HL-60 (cell line): ENCODE measurements around the gene AIPL1.

ENCODE experiments used
- DNase-seq, 2 experiments: peaks; one replicate each; pipeline ENCODE4 v3.0.0-alpha.2; 2010 to 2020; ENCODE audit warnings: low read depth in 1 of 2, low spot score in 1 of 2
- H3K27ac ChIP-seq: fragments of 250-450 bp; sonication (Bioruptor Pico); replicated peaks from 2 replicates; pipeline ENCODE4 v1.5.1; 2020; ENCODE audit warnings: mild to moderate bottlenecking, moderate library complexity
- H3K27me3 ChIP-seq: fragments of 250-450 bp; sonication (Bioruptor Pico); 2 replicates; pipeline ENCODE4 v1.5.1; 2021; ENCODE audit warnings: mild to moderate bottlenecking, moderate library complexity; ENCODE audit not compliant: insufficient read depth, poor library complexity, severe bottlenecking
- H3K4me3 ChIP-seq: replicated peaks from 2 replicates; pipeline ENCODE4 v1.5.1; 2011; ENCODE audit warnings: mild to moderate bottlenecking, control low read depth, low read length; ENCODE audit not compliant: insufficient read depth
- GABPA ChIP-seq: IDR thresholded peaks from 2 replicates; pipeline ENCODE4 v1.6.1; 2012; ENCODE audit warnings: low read depth
- POLR2AphosphoS5 ChIP-seq: IDR thresholded peaks from 2 replicates; pipeline ENCODE4 v1.6.1; 2012; ENCODE audit warnings: low read depth
- SPI1 ChIP-seq: IDR thresholded peaks from 2 replicates; pipeline ENCODE4 v1.6.1; 2012; ENCODE audit warnings: low read depth, mild to moderate bottlenecking, borderline replicate concordance
- TF ChIP-seq, protein P1 (sequence below): IDR thresholded peaks from 2 replicates; pipeline ENCODE4 v1.6.1; 2012; ENCODE audit warnings: low read depth; ENCODE audit not compliant: insufficient replicate concordance
- TF ChIP-seq, protein P2 (sequence below): IDR thresholded peaks from one replicate; pipeline ENCODE4 v1.5.1; 2011; ENCODE audit warnings: low read length, control low read depth, inconsistent platforms; ENCODE audit not compliant: insufficient read depth

Gene AIPL1

GRCh38 chr17:6377906-6378305 lies 57.0 kb downstream of the AIPL1 start:
- TF ChIP-seq POLR2AphosphoS5 (no peak), SPI1 (no peak), GABPA (no peak)
- TF ChIP-seq, protein P1, sequence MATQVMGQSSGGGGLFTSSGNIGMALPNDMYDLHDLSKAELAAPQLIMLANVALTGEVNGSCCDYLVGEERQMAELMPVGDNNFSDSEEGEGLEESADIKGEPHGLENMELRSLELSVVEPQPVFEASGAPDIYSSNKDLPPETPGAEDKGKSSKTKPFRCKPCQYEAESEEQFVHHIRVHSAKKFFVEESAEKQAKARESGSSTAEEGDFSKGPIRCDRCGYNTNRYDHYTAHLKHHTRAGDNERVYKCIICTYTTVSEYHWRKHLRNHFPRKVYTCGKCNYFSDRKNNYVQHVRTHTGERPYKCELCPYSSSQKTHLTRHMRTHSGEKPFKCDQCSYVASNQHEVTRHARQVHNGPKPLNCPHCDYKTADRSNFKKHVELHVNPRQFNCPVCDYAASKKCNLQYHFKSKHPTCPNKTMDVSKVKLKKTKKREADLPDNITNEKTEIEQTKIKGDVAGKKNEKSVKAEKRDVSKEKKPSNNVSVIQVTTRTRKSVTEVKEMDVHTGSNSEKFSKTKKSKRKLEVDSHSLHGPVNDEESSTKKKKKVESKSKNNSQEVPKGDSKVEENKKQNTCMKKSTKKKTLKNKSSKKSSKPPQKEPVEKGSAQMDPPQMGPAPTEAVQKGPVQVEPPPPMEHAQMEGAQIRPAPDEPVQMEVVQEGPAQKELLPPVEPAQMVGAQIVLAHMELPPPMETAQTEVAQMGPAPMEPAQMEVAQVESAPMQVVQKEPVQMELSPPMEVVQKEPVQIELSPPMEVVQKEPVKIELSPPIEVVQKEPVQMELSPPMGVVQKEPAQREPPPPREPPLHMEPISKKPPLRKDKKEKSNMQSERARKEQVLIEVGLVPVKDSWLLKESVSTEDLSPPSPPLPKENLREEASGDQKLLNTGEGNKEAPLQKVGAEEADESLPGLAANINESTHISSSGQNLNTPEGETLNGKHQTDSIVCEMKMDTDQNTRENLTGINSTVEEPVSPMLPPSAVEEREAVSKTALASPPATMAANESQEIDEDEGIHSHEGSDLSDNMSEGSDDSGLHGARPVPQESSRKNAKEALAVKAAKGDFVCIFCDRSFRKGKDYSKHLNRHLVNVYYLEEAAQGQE: no peak
- TF ChIP-seq, protein P2, sequence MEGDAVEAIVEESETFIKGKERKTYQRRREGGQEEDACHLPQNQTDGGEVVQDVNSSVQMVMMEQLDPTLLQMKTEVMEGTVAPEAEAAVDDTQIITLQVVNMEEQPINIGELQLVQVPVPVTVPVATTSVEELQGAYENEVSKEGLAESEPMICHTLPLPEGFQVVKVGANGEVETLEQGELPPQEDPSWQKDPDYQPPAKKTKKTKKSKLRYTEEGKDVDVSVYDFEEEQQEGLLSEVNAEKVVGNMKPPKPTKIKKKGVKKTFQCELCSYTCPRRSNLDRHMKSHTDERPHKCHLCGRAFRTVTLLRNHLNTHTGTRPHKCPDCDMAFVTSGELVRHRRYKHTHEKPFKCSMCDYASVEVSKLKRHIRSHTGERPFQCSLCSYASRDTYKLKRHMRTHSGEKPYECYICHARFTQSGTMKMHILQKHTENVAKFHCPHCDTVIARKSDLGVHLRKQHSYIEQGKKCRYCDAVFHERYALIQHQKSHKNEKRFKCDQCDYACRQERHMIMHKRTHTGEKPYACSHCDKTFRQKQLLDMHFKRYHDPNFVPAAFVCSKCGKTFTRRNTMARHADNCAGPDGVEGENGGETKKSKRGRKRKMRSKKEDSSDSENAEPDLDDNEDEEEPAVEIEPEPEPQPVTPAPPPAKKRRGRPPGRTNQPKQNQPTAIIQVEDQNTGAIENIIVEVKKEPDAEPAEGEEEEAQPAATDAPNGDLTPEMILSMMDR: no peak
- Histone ChIP-seq H3K27ac (no peak overlapping the region), H3K4me3 (no peak overlapping the region), H3K27me3 (no peaks in the 10 kb centered on the region)
- DNase-seq: no peak

DNA sequence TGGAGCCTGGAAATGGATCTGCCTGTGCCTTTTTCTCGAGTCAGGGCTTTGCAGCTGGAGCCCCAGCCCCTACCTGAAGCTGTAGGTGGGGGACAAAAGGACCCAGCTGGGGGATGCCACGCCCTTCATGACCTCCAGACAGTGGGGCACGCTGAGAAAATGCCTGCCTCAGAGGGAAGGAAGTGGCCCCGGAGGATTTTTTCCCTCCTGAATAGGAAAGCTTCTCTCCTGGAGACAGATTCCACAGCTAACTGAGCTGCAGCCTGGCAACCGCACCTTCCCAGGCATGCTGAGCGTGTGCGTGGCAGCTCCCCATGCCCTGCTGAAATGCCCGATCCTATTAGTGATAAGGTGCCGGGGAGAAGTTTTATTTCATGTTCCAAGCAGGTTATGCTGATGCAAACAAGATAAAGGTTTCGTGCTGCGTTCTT lies 58.0 kb downstream of the AIPL1 start:
- Histone ChIP-seq H3K27ac (no peak overlapping the region), H3K27me3 (no peaks in the 10 kb centered on the region), H3K4me3 (no peak overlapping the region)
- TF ChIP-seq, protein P2: no peak
- TF ChIP-seq POLR2AphosphoS5: no peak
- no peak for TF ChIP-seq GABPA
- TF ChIP-seq SPI1: no peak
- TF ChIP-seq, protein P1: no peak
- DNase-seq: no peak

DNA sequence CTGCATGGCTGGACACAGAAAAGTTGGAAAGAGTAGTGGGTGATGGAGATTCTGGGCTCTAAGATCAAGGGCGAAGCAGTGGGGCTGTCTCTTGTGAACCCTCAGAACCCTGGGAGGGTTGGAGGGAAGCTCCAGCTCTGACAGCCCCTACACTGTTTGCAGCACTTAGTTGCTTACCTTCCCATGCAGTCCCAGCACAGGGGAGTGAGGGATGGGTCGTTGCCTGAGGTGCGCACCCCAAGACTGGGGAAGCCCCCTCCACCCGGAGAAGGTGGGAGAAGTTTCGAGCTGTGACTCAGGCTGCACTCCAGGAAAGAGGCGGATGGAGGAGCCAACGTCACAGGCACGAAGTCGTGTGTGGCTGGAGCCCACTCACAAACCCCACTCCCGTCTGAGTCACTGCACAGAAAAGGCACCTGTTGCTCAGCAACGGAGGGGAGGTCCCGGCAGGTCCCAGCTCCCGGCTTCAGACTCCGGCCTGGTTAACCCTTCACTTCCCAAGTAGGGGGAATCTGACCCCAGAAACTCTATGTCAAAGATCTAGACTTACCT lies 60.1 kb downstream of the AIPL1 start:
- DNase-seq: no peak
- Histone ChIP-seq H3K4me3 (no peak overlapping the region), H3K27me3 (no peaks in the 10 kb centered on the region), H3K27ac (no peak overlapping the region)
- TF ChIP-seq, protein P1: no peak
- TF ChIP-seq SPI1: no peak
- no peak for TF ChIP-seq GABPA
- no peak for TF ChIP-seq POLR2AphosphoS5
- TF ChIP-seq, protein P2: no peak
